ENCODE results near the gene TMEM38B. TPM values are rescaled to one million over a fixed set of nuclear protein-coding genes. Genes with fewer than 3 reads are reported as not detected.
A peak's percentile ranks its signal among the peaks of the same experiment; 100 is the strongest.

The TMEM38B gene
- total and polyA plus RNA-seq, 2 experiments from 2014 or later = 9.4 to 14.7 TPM

DNA sequence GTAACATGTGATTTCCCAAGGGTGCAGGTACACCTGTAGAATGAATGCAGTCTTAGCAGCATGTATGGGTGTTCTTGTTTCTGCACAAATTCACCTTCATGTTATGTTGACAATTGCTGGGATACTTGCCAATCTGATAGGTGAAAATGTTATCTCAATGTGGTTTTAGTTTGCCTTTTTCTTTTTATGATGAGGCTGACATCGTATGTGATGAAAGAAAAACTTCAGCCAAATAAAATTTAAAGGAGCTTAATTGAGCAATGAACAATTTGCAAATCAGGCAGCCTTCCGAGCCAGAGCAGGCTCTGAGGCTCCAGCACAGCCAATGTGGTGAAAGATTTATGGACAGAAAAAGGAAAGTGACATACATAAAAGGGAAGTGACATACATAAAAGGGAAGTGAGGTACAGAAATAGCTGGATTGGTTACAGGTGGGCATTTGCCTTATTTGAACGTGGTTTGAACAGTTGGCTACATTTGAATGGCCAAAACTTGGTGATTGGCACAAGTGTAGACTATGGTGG, 21.6 kb upstream of the TMEM38B start:
- peaks cover 5% of the 10 kb centered on the region; the same call in 2 of the 3 replicates for H3K4me1 Mint-ChIP-seq
- H3K27me3 Mint-ChIP-seq (ENCODE audit: insufficient read depth, low read depth, poor library complexity) = peaks cover 3% of the 10 kb centered on the region
- TF ChIP-seq, protein P1, sequence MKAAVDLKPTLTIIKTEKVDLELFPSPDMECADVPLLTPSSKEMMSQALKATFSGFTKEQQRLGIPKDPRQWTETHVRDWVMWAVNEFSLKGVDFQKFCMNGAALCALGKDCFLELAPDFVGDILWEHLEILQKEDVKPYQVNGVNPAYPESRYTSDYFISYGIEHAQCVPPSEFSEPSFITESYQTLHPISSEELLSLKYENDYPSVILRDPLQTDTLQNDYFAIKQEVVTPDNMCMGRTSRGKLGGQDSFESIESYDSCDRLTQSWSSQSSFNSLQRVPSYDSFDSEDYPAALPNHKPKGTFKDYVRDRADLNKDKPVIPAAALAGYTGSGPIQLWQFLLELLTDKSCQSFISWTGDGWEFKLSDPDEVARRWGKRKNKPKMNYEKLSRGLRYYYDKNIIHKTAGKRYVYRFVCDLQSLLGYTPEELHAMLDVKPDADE (IDR thresholded peaks at IDR 0.05) = no peak
- TF ChIP-seq, protein P2, sequence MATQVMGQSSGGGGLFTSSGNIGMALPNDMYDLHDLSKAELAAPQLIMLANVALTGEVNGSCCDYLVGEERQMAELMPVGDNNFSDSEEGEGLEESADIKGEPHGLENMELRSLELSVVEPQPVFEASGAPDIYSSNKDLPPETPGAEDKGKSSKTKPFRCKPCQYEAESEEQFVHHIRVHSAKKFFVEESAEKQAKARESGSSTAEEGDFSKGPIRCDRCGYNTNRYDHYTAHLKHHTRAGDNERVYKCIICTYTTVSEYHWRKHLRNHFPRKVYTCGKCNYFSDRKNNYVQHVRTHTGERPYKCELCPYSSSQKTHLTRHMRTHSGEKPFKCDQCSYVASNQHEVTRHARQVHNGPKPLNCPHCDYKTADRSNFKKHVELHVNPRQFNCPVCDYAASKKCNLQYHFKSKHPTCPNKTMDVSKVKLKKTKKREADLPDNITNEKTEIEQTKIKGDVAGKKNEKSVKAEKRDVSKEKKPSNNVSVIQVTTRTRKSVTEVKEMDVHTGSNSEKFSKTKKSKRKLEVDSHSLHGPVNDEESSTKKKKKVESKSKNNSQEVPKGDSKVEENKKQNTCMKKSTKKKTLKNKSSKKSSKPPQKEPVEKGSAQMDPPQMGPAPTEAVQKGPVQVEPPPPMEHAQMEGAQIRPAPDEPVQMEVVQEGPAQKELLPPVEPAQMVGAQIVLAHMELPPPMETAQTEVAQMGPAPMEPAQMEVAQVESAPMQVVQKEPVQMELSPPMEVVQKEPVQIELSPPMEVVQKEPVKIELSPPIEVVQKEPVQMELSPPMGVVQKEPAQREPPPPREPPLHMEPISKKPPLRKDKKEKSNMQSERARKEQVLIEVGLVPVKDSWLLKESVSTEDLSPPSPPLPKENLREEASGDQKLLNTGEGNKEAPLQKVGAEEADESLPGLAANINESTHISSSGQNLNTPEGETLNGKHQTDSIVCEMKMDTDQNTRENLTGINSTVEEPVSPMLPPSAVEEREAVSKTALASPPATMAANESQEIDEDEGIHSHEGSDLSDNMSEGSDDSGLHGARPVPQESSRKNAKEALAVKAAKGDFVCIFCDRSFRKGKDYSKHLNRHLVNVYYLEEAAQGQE (IDR thresholded peaks at IDR 0.05; ENCODE audit: unreplicated experiment) = no peak
- TF ChIP-seq, protein P3, sequence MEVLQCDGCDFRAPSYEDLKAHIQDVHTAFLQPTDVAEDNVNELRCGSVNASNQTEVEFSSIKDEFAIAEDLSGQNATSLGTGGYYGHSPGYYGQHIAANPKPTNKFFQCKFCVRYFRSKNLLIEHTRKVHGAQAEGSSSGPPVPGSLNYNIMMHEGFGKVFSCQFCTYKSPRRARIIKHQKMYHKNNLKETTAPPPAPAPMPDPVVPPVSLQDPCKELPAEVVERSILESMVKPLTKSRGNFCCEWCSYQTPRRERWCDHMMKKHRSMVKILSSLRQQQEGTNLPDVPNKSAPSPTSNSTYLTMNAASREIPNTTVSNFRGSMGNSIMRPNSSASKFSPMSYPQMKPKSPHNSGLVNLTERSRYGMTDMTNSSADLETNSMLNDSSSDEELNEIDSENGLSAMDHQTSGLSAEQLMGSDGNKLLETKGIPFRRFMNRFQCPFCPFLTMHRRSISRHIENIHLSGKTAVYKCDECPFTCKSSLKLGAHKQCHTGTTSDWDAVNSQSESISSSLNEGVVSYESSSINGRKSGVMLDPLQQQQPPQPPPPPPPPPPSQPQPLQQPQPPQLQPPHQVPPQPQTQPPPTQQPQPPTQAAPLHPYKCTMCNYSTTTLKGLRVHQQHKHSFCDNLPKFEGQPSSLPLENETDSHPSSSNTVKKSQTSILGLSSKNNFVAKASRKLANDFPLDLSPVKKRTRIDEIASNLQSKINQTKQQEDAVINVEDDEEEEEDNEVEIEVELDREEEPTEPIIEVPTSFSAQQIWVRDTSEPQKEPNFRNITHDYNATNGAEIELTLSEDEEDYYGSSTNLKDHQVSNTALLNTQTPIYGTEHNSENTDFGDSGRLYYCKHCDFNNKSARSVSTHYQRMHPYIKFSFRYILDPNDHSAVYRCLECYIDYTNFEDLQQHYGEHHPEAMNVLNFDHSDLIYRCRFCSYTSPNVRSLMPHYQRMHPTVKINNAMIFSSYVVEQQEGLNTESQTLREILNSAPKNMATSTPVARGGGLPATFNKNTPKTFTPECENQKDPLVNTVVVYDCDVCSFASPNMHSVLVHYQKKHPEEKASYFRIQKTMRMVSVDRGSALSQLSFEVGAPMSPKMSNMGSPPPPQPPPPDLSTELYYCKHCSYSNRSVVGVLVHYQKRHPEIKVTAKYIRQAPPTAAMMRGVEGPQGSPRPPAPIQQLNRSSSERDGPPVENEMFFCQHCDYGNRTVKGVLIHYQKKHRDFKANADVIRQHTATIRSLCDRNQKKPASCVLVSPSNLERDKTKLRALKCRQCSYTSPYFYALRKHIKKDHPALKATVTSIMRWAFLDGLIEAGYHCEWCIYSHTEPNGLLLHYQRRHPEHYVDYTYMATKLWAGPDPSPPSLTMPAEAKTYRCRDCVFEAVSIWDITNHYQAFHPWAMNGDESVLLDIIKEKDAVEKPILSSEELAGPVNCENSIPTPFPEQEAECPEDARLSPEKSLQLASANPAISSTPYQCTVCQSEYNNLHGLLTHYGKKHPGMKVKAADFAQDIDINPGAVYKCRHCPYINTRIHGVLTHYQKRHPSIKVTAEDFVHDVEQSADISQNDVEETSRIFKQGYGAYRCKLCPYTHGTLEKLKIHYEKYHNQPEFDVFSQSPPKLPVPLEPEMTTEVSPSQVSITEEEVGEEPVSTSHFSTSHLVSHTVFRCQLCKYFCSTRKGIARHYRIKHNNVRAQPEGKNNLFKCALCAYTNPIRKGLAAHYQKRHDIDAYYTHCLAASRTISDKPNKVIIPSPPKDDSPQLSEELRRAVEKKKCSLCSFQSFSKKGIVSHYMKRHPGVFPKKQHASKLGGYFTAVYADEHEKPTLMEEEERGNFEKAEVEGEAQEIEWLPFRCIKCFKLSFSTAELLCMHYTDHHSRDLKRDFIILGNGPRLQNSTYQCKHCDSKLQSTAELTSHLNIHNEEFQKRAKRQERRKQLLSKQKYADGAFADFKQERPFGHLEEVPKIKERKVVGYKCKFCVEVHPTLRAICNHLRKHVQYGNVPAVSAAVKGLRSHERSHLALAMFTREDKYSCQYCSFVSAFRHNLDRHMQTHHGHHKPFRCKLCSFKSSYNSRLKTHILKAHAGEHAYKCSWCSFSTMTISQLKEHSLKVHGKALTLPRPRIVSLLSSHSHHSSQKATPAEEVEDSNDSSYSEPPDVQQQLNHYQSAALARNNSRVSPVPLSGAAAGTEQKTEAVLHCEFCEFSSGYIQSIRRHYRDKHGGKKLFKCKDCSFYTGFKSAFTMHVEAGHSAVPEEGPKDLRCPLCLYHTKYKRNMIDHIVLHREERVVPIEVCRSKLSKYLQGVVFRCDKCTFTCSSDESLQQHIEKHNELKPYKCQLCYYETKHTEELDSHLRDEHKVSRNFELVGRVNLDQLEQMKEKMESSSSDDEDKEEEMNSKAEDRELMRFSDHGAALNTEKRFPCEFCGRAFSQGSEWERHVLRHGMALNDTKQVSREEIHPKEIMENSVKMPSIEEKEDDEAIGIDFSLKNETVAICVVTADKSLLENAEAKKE (CRISPR knock-in tag; IDR thresholded peaks at IDR 0.05) = no peak
- no peak for TF ChIP-seq EZH2phosphoT487 (IDR thresholded peaks at IDR 0.05; ENCODE audit: unreplicated experiment)
- TF ChIP-seq ZNF331 (CRISPR knock-in tag; IDR thresholded peaks at IDR 0.05; ENCODE audit: low read depth) = no peak
- TF ChIP-seq EZH2 (IDR thresholded peaks at IDR 0.05; ENCODE audit: low read depth, unreplicated experiment) = no peak
- TF ChIP-seq JUNB (IDR thresholded peaks at IDR 0.05; ENCODE audit: unreplicated experiment) = no peak
- ATAC-seq (no peak), DNase-seq (ENCODE audit: low spot score) (no peak)
- H3F3A ChIP-seq (replicated peaks; ENCODE audit: low read depth) = no peaks in the 10 kb centered on the region
- H3K4me3 ChIP-seq = no peak overlapping the region
- H3K27me3 ChIP-seq (ENCODE audit: insufficient read depth) = no peaks in the 10 kb centered on the region
- H2AFZ ChIP-seq = 0 out of 2 replicates have a peak overlapping the region, but pooled peaks have one; percentile 8
- H3K36me3 Mint-ChIP-seq (ENCODE audit: low read depth) = no peaks in the 10 kb centered on the region
- H3K79me2 ChIP-seq (replicated peaks; ENCODE audit: insufficient read depth) = no peaks in the 10 kb centered on the region
- no peaks in the 10 kb centered on the region for H3K9me3 Mint-ChIP-seq
- H3K27ac Mint-ChIP-seq = no peak overlapping the region
- H3K27ac ChIP-seq (ENCODE audit: low read depth) = no peak overlapping the region
- H3K4me2 ChIP-seq = no peak overlapping the region
- H3K36me3 ChIP-seq (ENCODE audit: insufficient read depth) = no peaks in the 10 kb centered on the region
- no peaks in the 10 kb centered on the region for H3K4me1 ChIP-seq (ENCODE audit: insufficient read depth)
- H4K20me1 ChIP-seq (replicated peaks; ENCODE audit: insufficient read depth) = no peaks in the 10 kb centered on the region
- no peaks in the 10 kb centered on the region for H3K9me2 ChIP-seq (ENCODE audit: insufficient read depth)
- no peak overlapping the region for H3K4me3 Mint-ChIP-seq

All from GM23338 (cell line).